Activated CD4-positive, alpha-beta T cell treated with anti-CD3 and anti-CD28 coated beads, Interleukin-2, amount 10 ng/mL, durations not matched to agents 7 days and 5 days (primary cell): ENCODE data around the gene PLCH2. TPM values are rescaled to one million over a fixed set of nuclear protein-coding genes. Genes with fewer than 3 reads are reported as not detected.

ENCODE experiments used
- CTCF ChIA-PET: fragments of 350-600 bp; sonication (Branson Sonifier 250); formaldehyde crosslinking; loops from one replicate; lab custom pipeline; 2021; ENCODE audit warnings: antibody characterized with exemption; lab: Charles Lee
- POLR2A ChIA-PET: fragments of 350-600 bp; sonication (Branson Sonifier 250); formaldehyde crosslinking; loops from one replicate; lab custom pipeline; 2021; ENCODE audit warnings: antibody characterized with exemption; lab: Charles Lee
- DNase-seq: peaks from one replicate; pipeline ENCODE4 v3.0.0-alpha.2; 2020
- H3K27ac Mint-ChIP-seq: one replicate; pipeline ENCODE4 v1.8.0; 2021; ENCODE audit warnings: mild to moderate bottlenecking, moderate library complexity, mixed read lengths
- H3K27me3 Mint-ChIP-seq: one replicate; pipeline ENCODE4 v1.8.0; 2021; ENCODE audit warnings: mixed read lengths
- H3K36me3 Mint-ChIP-seq: one replicate; pipeline ENCODE4 v1.8.0; 2021; ENCODE audit warnings: low read depth, mixed read lengths
- H3K4me1 Mint-ChIP-seq: one replicate; pipeline ENCODE4 v1.8.0; 2021; ENCODE audit warnings: mixed read lengths
- H3K4me3 Mint-ChIP-seq: one replicate; pipeline ENCODE4 v1.8.0; 2021; ENCODE audit warnings: mild to moderate bottlenecking, moderate library complexity, mixed read lengths
- H3K9me3 Mint-ChIP-seq: one replicate; pipeline ENCODE4 v1.8.0; 2021; ENCODE audit warnings: mixed read lengths
- total RNA-seq, 2 experiments: library from RNA; stranded (reverse); gene quantifications; one replicate each; pipeline ENCODE4 v1.2.3, GENCODE V29; 2021

Gene PLCH2
- total RNA-seq, 2 experiments from 2014 or later = 16.7 to 21.1 TPM

DNA sequence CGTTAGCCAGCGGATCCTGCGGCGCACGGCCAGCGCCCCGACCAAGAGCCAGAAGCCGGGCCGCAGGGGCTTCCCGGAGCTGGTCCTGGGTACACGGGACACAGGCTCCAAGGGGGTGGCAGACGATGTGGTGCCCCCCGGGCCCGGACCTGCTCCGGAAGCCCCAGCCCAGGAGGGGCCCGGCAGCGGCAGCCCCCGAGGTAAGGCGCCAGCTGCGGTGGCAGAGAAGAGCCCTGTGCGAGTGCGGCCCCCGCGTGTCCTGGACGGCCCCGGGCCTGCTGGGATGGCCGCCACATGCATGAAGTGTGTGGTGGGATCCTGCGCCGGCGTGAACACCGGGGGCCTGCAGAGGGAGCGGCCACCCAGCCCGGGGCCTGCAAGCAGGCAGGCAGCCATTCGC is 26.1 kb downstream of the PLCH2 start:
- ChIA-PET CTCF (interaction anchor here (1.4 kb wide), 1 partner anchor 24 kb away, joined by 3 read pairs; the partner anchor contains the start of gene PANK4), POLR2A (no interaction called here)
- Mint-ChIP-seq H3K27me3 (no peaks in the 10 kb centered on the region), H3K36me3 (no peaks in the 10 kb centered on the region), H3K4me3 (no peak overlapping the region), H3K4me1 (peaks cover 13% of the 10 kb centered on the region), H3K27ac (no peak overlapping the region), H3K9me3 (no peaks in the 10 kb centered on the region)
- DNase-seq = no peak

- ChIA-PET POLR2A (no interaction called here), CTCF (interaction anchor here (1.4 kb wide), 1 partner anchor 23 kb away, joined by 3 read pairs; the partner anchor contains the start of gene PANK4)
- DNase-seq = no peak
- Mint-ChIP-seq H3K36me3 (no peaks in the 10 kb centered on the region), H3K27me3 (no peaks in the 10 kb centered on the region), H3K27ac (peak overlapping the region; percentile 54), H3K4me3 (no peak overlapping the region), H3K4me1 (peaks cover 13% of the 10 kb centered on the region), H3K9me3 (no peaks in the 10 kb centered on the region)
Measured at GRCh38 chr1:2502661-2503553, 26.8 kb downstream of the PLCH2 start.

DNA sequence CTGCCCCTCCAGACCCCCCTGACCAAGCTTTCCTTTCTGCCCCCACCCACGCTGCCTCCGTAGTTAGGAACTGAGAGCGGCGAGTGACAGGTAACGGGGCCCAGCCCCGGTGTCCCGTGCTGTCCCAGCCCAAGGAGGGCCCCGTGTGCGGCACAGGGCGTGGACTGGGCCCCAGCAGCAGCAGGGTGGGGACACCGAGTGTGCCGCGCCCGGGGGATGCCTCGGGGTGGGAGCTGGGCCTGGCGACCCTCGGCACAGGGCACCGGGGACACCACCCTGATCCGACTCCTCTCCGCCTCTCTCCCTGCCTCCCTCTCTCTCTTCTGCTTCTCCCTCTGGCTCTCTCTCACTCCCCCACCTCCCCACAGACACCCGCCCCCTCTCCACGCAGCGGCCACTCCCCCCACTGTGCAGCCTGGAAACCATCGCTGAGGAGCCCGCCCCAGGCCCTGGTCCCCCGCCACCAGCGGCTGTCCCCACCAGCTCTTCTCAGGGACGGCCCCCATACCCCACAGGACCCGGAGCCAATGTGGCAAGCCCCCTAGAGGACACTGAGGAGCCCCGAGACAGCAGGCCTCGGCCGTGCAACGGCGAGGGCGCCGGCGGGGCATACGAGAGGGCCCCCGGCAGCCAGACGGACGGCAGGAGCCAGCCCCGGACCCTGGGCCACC is 27.6 kb downstream of the PLCH2 start:
- POLR2A ChIA-PET = no interaction called here
- Mint-ChIP-seq H3K4me3 (no peak overlapping the region), H3K9me3 (no peaks in the 10 kb centered on the region), H3K27me3 (no peaks in the 10 kb centered on the region), H3K36me3 (peaks cover 2% of the 10 kb centered on the region), H3K4me1 (peaks cover 13% of the 10 kb centered on the region), H3K27ac (no peak overlapping the region)
- DNase-seq = no peak
- CTCF ChIA-PET = no interaction called here

DNA sequence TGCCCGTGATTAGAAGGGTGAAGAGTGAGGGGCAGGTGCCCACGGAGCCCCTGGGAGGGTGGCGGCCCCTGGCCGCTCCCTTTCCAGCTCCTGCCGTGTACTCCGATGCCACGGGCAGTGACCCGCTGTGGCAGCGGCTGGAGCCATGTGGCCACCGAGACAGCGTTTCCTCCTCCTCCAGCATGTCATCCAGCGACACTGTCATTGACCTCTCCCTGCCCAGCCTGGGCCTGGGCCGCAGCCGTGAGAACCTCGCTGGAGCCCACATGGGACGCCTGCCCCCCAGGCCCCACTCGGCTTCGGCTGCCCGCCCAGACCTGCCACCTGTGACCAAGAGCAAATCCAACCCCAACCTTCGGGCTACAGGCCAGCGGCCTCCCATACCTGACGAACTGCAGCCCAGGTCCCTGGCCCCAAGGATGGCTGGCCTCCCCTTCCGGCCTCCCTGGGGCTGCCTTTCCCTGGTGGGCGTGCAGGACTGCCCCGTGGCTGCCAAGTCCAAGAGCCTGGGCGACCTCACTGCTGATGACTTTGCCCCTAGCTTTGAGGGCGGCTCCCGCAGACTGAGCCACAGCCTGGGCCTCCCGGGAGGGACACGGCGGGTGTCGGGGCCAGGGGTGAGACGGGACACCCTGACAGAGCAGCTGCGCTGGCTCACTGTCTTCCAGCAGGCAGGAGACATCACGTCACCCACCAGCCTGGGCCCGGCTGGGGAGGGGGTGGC is 28.3 kb downstream of the PLCH2 start:
- Mint-ChIP-seq H3K4me1 (peaks cover 12% of the 10 kb centered on the region), H3K27ac (no peak overlapping the region), H3K36me3 (peaks cover 2% of the 10 kb centered on the region), H3K9me3 (no peaks in the 10 kb centered on the region), H3K4me3 (no peak overlapping the region), H3K27me3 (no peaks in the 10 kb centered on the region)
- DNase-seq = no peak
- ChIA-PET CTCF (no interaction called here), POLR2A (no interaction called here)

GRCh38 chr1:2504949-2505272 is 28.8 kb downstream of the PLCH2 start:
- Mint-ChIP-seq H3K4me3 (no peak overlapping the region), H3K36me3 (peaks cover 2% of the 10 kb centered on the region)

DNA sequence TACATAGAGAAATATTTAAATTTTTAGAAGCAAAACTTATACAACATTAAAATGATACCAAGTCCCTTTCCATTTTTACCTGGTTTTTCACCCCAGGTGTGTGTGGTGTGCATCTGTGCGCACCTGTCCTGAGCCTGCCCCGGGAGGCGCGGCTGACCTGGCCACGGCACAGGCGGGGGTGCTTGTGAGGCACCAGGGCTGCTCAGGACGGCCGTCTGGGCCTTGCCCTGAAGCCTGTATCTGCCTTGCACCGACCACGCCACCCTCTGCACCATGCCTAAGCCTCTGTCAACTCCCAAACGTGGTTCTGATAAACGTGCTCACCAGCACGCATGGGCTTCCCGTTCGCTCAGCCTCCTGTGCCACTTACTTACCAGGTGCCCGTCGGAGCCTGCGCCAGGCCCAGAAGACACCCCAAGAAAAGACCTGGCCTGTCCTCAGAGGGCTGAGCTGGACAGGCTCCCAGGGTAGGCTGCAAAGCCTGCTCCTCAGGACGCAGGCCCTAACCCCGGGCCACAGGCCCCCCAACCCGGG is 29.4 kb downstream of the PLCH2 start:
- no peaks in the 10 kb centered on the region for H3K27me3 Mint-ChIP-seq
- POLR2A ChIA-PET = interaction anchor here (0.6 kb wide), 1 partner anchor 747 kb away, joined by 5 read pairs; no protein-coding TSS in a partner anchor
- no peak overlapping the region for H3K27ac Mint-ChIP-seq
- DNase-seq = no peak
- H3K4me3 Mint-ChIP-seq = no peak overlapping the region
- H3K9me3 Mint-ChIP-seq = no peaks in the 10 kb centered on the region
- CTCF ChIA-PET = no interaction called here
- peaks cover 1% of the 10 kb centered on the region for H3K4me1 Mint-ChIP-seq
- peaks cover 2% of the 10 kb centered on the region for H3K36me3 Mint-ChIP-seq

More at GRCh38 chr1:2504949-2505272, 28.8 kb downstream of the PLCH2 start:
- no peaks in the 10 kb centered on the region for H3K27me3 Mint-ChIP-seq
- H3K9me3 Mint-ChIP-seq = no peaks in the 10 kb centered on the region
- ChIA-PET CTCF (no interaction called here), POLR2A (no interaction called here)
- H3K27ac Mint-ChIP-seq = no peak overlapping the region
- no peak for DNase-seq
- peaks cover 8% of the 10 kb centered on the region for H3K4me1 Mint-ChIP-seq

GRCh38 chr1:2506007-2506860 is 30.1 kb downstream of the PLCH2 start:
- POLR2A ChIA-PET = interaction anchor here (0.6 kb wide), 1 partner anchor 748 kb away, joined by 5 read pairs; no protein-coding TSS in a partner anchor
- Mint-ChIP-seq H3K4me3 (no peak overlapping the region), H3K9me3 (no peaks in the 10 kb centered on the region)

GRCh38 chr1:2506901-2507565 is 30.9 kb downstream of the PLCH2 start:
- Mint-ChIP-seq H3K36me3 (peaks cover 5% of the 10 kb centered on the region), H3K4me1 (no peaks in the 10 kb centered on the region), H3K27ac (no peak overlapping the region), H3K27me3 (no peaks in the 10 kb centered on the region), H3K4me3 (no peak overlapping the region), H3K9me3 (no peaks in the 10 kb centered on the region)
- ChIA-PET CTCF (no interaction called here), POLR2A (no interaction called here)
- DNase-seq = no peak

More at GRCh38 chr1:2506007-2506860, 30.1 kb downstream of the PLCH2 start:
- CTCF ChIA-PET = no interaction called here
- no peaks in the 10 kb centered on the region for H3K4me1 Mint-ChIP-seq
- no peaks in the 10 kb centered on the region for H3K27me3 Mint-ChIP-seq
- peaks cover 2% of the 10 kb centered on the region for H3K36me3 Mint-ChIP-seq
- no peak for DNase-seq
- H3K27ac Mint-ChIP-seq = no peak overlapping the region

GRCh38 chr1:2507744-2508155 is 31.7 kb downstream of the PLCH2 start:
- no peaks in the 10 kb centered on the region for H3K4me1 Mint-ChIP-seq
- H3K9me3 Mint-ChIP-seq = no peaks in the 10 kb centered on the region
- no peaks in the 10 kb centered on the region for H3K27me3 Mint-ChIP-seq
- H3K4me3 Mint-ChIP-seq = no peak overlapping the region
- no peak for DNase-seq
- ChIA-PET POLR2A (no interaction called here), CTCF (no interaction called here)
- H3K36me3 Mint-ChIP-seq = peaks cover 5% of the 10 kb centered on the region
- H3K27ac Mint-ChIP-seq = no peak overlapping the region

DNA sequence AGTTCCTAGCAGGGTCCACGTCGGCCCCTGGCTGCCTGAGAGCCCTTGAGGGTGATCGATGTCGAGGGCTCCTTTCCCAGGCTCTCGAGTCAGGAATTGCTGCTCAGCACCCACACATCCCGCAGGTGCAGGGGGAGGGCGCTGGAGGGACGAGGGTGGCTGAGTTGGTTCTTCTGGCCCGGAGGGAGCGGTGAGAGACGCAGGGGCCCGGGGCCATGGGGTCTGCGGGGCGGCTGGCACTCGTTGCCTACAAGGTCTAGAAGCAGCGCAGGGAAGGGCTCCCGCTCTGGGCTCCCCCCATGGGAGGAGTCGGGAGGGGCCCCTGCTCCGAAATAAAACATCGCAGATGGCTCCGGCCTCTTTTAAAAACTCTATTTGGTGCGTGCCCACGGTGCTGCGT is 32.1 kb downstream of the PLCH2 start:
- Mint-ChIP-seq H3K27ac (no peak overlapping the region), H3K27me3 (no peaks in the 10 kb centered on the region), H3K36me3 (peaks cover 5% of the 10 kb centered on the region), H3K9me3 (no peaks in the 10 kb centered on the region), H3K4me1 (no peaks in the 10 kb centered on the region), H3K4me3 (no peak overlapping the region)
- ChIA-PET POLR2A (no interaction called here), CTCF (no interaction called here)
- DNase-seq = no peak

- DNase-seq = no peak
- ChIA-PET POLR2A (no interaction called here), CTCF (no interaction called here)
- Mint-ChIP-seq H3K27me3 (no peaks in the 10 kb centered on the region), H3K36me3 (peaks cover 5% of the 10 kb centered on the region), H3K4me3 (no peak overlapping the region), H3K4me1 (no peaks in the 10 kb centered on the region), H3K9me3 (no peaks in the 10 kb centered on the region), H3K27ac (no peak overlapping the region)
Measured at GRCh38 chr1:2508751-2509150, 32.7 kb downstream of the PLCH2 start.
